ENCODE results near the gene NEURL1B.

NEURL1B gene

DNA sequence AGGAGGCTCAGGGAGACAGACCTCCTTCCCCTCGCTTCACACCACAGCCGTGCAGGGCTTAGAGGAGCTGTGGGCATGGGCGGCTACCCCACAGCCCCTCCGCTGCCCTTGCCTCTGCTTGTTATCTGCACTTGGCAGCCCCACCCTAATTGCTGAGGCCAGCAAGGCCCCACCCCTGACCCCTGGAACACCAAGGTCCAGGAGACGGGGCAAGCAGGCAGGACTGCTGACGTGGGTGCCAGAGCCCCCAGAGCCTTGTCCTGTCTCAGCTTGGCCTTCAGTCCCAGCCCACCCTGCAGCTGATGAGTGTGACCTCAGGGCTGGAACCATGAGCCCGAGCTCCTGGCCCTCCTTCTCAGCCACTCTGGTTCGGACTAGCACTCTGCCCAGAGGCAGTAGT lies 29.1 kb upstream of the NEURL1B start:
- no peak for DNase-seq

DNA sequence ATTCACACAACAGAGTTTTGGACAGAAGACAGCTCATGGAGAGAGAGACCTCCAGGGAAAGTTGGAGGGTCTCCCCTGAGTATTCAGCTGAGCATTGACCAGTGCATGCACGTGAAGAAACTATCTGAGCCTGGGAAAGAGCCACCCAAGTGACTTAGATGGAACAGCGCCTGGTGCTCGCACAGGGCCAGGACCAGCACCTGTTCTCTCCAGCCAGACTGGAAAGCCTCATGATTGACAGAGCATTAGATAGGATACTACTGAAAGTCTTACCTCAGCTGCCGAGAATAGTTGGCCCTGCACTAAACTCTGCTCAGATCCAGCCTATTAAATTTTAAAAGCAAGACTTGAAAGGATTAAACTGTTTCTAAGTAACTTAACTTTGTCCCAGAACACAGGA lies 28.3 kb upstream of the NEURL1B start:
- DNase-seq, result no peak

DNA sequence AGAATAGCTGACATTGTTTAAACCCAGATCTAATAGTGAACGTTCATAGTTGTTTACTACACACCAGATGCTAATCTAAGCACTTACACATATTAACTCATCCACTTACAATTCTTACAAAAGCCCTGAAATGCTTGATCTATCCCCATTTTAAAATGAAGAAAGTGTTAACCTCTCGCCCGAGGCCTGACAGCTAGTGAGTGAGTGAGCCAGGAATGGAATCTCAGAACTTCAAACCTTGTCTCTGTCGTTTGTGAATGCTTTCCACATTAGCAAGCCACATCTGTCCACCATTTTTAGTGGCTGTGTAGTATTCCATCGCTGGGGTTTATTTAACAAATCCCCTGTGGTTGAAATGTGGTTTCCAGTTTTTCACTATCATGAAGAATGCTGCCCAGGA lies 24.9 kb upstream of the NEURL1B start:
- DNase-seq, result no peak

DNA sequence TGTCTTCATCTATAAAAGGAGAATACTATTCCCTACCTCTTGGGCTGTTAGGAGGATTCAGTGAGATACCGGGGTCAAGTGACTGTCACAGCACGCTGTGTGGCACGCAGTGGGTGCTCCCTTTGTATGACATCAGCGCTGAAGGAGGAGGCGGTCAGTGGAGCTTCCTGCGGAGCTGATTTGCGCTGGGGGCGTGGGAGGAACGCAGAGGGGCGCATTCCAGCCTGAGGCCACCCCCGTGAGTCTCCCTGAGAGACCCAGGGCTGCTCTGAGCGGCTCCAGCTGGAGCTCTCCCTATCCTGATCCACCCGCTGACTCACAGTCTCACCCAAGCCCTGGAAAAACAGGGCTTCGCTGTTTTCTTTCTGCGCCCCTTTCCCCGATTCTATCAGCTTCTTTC lies 24.3 kb upstream of the NEURL1B start:
- no peak for DNase-seq

DNA sequence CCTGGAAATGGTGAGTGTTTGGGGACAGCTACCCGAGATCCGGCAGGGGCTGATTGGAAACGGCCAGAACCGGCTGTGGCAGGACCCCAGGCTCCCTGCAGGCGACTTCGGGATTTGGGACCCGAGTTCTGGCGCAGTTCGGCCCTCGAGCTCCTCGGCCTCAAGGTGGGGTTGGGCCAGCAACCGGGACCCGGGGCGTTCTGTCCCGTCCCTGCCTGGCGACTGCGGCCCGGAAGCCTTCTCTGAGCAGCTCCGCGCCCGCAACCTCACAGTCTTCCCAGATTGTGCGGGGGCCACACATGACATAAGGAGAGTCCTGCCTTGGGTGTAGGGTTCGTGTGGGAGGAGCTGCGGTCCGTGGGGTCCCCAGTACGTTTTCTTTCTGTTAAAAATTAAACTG lies 23.2 kb upstream of the NEURL1B start:
- DNase-seq, result no peak

DNA sequence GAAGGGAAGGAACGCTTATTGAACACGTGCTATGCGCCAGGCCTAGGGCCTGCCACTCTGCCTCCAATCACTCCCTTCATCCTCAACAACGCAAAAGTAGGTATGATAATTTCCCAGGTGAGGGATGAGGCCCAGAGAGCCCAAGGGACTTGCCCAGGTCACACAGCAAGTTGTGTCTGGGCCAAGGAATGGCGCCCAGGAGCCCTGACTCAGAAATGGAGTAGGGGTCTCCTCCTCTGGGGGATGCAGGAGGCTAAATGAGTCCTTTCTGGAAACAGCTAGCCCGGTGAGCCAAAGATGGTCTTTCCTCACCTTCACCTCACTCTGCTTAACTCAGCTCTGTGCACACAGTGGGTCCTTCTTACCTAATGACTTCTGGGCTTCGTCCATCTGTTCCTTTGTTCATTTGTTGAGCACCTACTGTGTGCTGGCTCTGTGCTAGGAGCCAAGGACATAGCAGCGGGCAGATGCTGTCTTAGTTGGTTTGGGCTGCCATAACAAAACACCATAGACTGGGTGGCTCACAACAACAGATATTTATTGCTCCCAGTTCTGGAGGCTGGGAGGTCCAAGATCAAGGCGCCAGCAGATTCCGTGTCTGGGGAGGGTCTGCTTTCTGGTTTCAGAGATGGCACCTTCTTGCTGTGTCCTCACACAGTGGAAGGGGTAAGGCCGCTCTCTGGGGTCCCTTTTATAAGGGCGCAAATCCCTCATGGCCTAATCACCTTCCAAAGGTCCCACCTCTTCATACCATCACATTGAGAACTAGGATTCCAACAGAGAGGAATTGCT lies 22.3 kb upstream of the NEURL1B start:
- no peak for DNase-seq

DNA sequence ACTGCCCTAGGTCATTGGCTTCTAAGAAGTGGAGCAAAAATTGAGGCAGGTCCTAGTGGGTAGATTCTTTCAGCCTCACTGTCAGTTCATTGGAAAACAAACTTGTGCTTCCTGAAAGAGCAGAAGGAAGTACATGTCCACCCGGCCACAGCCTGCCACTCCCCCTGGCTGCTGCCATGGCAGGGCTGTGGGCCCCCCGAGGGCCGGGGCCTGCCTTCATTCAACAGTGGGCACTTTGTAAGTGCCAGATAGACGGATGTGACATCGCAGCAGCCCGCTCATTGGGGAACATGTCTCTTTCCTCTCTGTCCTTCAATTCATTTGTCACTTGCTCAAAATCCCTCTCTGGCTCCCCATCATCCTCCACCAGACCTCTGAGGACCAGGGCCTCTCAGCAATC lies 20.6 kb upstream of the NEURL1B start:
- DNase-seq, result no peak

DNA sequence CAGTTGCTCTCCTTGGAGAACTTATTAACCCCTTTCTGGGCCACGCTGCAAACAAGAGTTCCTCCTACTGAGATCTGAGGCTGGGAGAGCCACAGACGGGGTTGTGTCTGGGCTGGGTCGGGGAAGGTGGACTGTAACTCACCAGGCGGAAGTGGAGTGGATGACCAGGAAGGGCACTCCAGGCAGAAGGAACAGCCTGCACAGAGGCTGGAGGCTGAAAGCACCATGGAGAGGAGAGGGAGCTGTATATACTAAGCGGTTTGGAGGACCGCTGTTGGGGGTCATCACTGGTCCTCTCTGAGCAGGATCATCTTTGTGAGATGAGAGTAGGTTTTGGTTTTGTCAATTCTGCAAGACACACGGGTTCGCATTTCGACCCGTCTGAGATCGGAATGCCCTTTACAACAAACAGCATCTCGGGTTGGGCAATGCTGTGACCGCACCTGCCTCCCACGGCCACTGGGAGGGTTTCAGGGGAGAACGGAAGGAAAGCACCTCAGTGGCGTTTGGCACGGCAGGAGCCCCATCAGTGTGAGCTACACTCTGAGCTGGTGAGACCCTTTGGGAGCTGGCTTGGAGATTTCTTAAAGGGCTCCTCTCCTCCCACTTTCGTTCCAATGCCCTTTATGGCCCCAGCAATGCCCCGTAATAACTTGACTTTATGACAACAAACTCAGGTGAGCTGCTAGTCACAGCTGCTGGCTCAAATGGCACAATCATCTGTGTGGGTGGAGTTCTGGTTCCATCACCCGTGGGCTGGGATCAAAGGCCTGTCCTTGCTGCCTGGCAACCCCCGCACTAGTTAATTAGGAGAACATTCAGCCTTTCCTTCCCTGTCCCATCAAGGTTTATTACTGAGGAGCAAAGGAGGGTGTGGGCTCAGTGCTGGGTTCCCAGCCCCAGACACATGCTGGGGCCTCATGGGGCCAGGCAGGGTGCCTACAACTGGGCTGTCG lies 18.7 kb upstream of the NEURL1B start:
- no peak for DNase-seq

DNA sequence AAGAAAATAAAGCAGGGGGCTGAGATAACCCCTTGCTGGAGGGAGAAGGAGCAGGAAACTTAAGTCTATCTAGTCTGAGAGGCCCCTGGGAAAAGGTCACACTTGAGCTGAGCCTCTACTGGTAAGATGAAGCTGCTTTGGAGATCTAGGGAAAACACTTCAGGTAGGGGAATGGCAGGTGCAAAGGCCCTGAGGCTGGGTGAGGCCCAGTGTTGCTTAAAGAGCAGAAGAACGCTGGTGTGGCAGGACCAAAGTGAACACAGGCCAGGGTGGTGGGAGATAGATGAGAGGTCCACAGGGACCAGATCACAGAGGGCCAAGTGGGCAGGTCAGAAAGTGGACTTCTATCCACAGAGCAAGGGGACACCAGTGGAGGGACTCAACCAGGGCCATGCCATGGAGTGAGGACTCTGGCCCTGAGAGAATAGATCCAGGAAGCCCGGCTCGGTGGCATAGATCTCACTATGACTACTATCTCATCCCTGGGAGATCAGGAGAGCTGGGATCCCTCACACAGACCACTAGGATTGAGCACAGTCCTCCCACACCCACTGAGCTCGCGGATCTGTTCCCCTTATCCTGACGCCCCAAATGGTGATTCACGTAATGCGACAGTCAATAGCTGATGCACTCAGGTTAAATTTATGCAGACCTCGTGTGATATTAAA lies 17.6 kb upstream of the NEURL1B start:
- DNase-seq, result no peak

DNA sequence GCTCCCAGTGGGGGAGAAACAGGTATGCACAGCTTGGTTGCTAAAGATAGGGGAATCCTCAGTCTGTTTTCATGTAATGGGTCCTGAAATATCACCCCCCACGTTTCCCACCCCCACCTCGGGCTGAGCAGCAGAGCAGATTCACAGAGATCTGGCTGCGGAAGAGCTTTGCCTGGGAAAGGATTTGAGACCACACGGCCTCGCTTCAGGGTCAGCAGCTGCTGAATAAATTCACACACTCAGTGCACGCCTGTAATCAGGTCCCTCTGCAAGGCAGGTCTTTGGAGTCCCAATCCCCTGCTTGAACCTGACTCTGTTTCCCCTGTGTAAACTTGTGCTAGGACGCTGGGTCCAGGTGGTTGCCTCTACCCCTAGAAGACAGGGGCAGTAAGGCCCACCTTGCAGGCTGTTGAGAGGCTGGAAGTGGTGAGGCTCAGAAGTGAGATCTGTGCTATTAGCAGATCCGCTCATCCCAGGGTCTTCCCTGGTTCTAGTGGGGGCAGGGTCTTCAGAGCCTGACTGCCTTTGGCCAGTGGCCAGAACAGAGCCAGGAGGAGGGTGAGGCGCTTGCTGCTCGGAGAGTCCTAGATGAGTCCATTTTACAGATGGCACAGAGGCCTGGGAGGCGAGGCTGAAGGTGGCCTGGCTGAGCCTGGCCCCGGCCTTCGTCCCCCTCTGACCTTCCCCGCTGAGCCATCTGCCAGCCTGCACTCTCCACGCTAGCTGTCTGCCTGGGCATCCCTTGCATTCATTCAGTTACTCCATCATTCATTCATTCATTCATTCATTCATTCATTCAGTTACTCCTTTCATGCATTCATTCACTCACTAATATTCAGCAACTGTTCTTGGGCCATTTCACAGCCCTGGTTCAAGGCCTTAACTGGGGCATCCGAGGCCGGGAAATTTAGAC lies 16.7 kb upstream of the NEURL1B start:
- DNase-seq, result no peak

DNA sequence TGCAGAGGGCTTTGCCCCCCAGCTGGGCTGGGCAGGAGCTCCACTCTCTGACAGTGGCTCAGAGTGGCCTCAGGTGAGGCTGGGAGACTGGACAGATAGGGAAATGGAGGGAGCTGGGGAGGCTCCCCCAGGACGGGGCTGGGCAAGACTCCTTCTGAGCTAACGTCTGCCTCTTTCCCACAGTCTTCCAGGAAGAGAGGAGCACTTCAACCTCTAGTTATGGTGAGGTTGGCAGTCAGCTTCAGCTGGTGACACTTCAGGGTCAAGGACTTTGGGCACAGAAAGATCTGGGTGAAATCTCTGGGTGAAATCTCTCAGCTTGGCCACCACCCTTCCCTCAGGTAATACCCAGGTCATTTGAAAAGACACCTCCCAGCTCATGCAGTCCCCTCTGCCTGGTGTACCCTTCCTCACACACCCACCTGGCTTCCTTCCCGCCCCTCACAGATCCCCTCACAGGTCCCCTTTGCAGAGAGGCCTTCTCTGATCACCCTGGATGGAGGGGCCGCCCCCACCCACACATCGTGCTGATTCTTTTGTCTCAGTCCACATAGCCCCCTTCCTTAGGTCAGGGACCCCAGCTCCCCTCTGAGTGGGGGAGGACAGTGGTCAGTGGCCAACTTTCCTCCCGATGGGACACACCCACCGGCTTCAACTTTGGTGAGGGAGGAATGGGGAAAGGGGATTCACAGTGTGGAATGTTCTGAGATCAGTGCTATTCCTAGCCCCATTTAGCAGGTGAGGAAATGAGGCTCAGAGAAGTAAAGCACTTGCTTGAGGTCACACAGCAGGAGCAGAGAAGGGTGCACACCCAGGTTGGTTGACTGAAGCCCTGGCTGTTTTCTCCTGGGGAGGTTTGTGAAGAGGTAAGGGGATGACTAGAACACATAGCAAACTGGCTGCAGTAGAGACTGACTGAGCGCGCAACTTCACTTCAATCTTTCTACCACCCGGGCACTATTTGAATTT lies 15.8 kb upstream of the NEURL1B start:
- DNase-seq, result no peak

DNA sequence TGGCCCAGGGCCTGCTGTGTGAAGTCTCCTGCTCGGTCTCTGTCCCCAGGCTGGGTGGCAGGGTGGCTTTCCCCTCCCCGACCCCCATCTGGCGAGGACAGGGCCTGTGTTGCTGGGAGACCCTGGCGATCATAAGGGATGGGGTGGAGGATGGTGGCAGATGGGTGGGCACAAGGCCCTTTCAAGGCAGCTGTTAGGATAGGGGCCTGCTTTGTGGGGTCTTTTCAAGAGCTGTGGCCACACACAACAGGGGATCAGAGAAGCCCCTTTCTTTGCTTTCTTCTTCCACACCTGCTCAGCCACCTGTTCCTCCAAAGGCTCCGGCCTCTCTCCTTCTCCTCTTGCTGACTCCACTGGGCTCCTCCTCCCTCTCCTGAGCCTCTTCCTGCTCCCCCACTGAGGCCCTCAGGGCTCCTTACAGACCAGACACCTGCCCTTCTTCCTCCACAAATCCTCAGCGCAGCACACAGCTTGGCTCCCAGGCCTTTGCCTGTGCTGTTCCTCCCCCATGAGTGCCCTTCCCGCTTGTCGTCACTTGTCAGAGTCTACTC lies 15.0 kb upstream of the NEURL1B start:
- DNase-seq, result no peak

DNA sequence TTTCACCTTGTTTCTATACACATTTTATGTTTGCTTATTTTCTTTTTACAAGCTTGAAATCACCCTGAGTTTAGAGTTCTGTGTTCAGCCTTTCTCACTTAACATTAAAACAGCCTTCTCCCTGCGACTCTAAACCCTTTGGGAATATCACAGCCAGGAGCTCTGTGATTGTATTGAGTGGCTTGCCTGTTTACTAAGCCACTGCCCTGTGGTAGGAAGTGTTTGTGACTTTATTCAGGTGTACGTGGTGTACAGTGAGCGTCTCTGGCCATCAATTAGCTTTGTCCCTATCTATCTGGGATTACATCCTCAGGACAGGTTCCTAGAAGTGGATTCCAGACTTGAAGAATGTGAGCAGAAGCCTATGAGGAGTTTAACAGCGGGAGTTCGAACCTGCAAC lies 11.0 kb upstream of the NEURL1B start:
- no peak for DNase-seq

DNA sequence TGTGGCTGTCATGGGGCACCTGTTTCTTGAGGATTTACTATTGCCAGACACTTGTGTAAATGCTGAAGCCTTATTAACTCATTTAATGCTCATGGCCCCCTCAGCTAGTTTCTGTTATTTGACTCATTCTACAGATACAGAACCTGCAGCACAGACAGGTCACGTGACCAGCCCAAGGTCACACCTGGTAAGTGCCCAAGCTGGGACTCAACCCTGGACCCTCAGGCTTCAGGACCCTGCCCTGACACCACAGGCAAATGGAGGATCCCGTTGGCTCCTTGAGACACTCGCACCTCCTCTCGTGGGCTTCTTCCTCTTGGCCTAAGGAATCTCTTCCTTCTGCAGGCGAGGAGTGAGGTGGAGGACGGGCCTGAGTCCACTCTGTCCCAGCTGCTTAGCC lies 10.6 kb upstream of the NEURL1B start:
- DNase-seq, result no peak

DNA sequence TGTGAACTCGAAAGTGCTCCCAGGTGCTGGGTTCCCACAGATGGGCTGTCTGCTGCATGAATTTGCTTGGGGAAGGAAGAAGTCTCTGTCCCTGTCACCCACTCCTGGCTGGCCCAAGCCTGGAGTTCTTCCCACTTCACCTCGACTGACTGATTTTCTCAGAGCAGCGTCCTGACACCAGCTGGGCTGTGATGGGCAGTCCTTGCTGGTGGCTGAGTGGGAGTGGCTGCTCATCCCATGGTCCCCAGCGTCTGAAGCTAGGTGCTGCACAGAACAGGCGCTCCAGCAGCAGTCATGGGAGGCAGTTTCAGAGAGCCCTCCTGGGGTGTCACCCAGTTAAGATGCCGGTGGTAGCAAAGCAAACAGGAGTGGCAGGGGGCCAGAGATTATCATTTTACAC lies 10.1 kb upstream of the NEURL1B start:
- DNase-seq, result no peak

DNA sequence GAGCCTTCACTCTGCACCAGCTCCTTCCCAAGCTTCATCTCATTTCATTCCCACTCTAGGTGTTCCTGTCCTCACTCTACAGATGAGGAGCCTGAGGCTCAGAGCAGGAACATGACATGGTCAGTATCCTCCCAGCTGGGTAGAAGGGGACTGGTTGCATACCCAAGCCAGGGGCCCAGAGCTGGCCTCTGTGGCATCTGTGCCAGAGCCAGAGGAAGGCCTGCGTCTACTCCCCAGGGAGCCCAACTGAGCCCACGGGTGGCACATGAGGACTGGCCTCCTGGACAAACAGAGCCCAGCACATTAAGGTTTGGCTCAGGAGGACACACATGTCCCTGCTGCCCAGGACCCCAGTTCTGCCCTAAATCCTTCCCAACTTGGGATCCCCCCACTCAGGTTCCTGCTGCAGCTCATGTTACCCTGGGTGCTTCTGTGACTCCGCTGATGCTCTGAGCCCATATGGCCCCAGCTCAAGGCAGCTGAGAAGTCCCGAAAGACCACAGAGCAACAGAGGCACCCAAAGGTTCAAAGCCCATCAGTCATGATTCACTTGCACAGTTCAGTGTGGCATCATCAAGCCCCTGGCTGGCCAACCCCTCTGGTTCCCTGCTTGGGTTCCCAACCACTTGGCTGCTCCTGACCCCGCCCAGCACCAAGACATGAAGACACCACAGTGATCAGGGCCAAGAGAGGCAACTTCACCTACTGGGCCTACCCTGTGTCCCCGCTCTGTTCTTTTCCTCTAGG lies 8.5 kb upstream of the NEURL1B start:
- DNase-seq, result no peak

DNA sequence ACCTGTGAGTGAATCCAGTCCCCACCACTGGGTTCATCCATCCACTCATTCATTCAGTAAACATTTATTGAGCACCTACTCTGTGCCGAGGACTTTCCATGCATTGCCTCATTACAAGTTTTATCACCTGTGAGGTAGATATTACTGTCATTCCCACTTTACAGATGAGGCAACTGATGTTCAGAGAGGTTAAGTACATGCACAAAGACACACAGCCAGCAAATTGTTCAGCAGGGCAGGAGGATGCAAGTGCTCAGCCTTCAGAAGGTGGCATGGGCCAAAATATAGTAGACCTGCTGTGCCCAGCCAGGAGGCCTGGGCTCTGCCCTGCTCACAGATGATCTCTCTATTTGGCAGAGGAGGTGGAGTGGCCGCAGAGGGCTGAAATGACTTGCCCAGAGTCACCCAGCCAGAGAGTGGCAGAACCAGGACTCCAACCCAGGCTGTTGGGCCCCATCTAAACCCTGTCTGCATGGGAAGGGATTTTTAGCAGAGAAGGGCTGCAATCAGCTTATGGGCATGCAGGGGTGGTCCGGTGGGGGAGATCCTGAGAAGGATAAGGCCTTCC lies 7.6 kb upstream of the NEURL1B start:
- DNase-seq, result no peak

DNA sequence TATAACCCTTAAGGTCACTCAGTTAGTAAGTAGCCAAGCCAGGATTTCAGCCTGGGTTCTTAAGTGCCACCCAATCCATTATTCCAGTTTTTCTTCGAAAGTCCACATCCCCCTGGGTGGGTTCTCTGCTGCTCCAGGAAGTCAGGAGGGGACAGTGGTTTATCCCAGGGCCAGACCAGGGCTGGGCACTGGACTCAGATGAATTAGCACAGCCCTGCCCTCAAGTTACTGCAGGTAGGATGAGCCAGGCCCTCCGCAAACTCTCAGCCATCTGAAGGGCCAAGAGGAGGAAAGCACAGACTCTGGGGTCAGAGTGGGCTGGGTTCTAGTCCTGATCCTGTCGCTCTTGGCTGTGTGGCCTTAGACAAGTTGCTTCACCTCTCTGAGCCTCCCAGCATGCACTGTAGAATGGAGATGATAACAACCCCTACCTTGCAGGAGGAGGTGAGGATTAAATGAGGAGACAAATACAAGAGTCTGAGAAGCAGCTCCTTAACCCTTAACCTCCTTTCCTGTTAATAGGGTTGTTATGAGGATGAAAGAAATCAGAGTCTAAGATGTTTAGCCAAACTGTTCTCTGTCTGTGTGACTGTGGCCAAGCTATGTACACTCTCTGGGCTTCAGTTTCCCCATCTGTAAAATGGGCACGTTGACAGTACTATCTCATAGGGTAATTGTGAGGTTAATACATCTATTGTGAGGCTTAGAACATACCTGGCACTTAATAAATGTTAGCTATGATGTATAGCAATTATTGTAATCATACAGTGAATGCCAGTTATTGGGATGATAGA lies 6.8 kb upstream of the NEURL1B start:
- no peak for DNase-seq

DNA sequence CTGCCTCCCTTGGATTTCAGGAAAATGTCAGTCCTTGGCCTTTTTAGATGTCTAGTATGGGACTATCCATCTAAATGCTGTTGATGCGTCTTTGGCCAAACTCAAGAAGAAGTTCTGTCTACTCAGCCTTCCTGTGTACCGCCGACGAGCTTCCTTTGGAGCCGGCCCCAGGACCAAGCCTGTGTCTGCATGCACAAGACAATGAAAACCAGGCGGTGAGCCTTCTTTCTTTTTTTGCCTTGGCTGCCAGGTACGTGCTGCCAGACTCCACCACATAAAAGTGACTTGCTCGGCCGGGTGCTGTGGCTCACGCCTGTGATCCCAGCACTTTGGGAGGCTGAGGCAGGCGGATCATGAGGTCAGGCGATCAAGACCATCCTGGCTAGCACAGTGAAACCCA lies 6.0 kb upstream of the NEURL1B start:
- DNase-seq, result no peak

Data from KG1 (cell line).